HCT116 (cell line): ENCODE data around the gene CELF2.

Source experiments
- CEBPB ChIP-seq: IDR thresholded peaks from 2 replicates; pipeline ENCODE4 v1.6.1; 2012; ENCODE audit warnings: low read depth
- EZH2 ChIP-seq: fragments of 200-600 bp; sonication (generic); IDR thresholded peaks from 2 replicates; pipeline ENCODE4 v1.6.1; 2017; ENCODE audit warnings: antibody characterized with exemption, mixed run types
- EZH2phosphoT487 ChIP-seq: fragments of 200-600 bp; IDR thresholded peaks from 2 replicates; pipeline ENCODE4 v1.6.1; 2018; ENCODE audit warnings: antibody characterized with exemption, borderline replicate concordance
- JUND ChIP-seq: IDR thresholded peaks from 2 replicates; pipeline ENCODE4 v1.6.1; 2012
- POLR2A ChIP-seq: IDR thresholded peaks from 2 replicates; pipeline ENCODE4 v1.7.0; 2011; ENCODE audit warnings: borderline replicate concordance; ENCODE audit not compliant: insufficient read depth, insufficient read length; ENCODE audit errors: extremely low read depth
- POLR2AphosphoS5 ChIP-seq: IDR thresholded peaks from 2 replicates; pipeline ENCODE4 v1.6.1; 2011; ENCODE audit warnings: mild to moderate bottlenecking, low read depth, low read length, moderate library complexity
- RAD21 ChIP-seq: IDR thresholded peaks from 2 replicates; pipeline ENCODE4 v1.6.1; 2012; ENCODE audit warnings: low read depth, mild to moderate bottlenecking
- SIN3A ChIP-seq: IDR thresholded peaks from 2 replicates; pipeline ENCODE4 v1.6.1; 2012; ENCODE audit warnings: low read depth
- TCF7L2 ChIP-seq: IDR thresholded peaks from 2 replicates; pipeline ENCODE4 v1.7.0; 2011; ENCODE audit warnings: borderline replicate concordance, inconsistent platforms; ENCODE audit not compliant: insufficient read depth, insufficient read length; ENCODE audit errors: extremely low read depth
- TF ChIP-seq, protein P1 (sequence below), 3 experiments: fragments of 200-600 bp in 1 of 3; sonication (generic) in 1 of 3; IDR thresholded peaks in 2 of 3; conservative IDR thresholded peaks in 1 of 3; 2 replicates each; pipeline ENCODE4 v1.5.1; 2012 to 2017; ENCODE audit warnings: low read depth in 2 of 3, low read length in 2 of 3, antibody characterized with exemption in 1 of 3, borderline replicate concordance in 1 of 3, control low read depth in 1 of 3, mild to moderate bottlenecking in 1 of 3, mixed read lengths in 1 of 3, mixed run types in 1 of 3, moderate library complexity in 1 of 3; ENCODE audit not compliant: insufficient read depth in 1 of 3
- TF ChIP-seq, protein P2 (sequence below): IDR thresholded peaks from 2 replicates; pipeline ENCODE4 v1.6.1; 2012
- TF ChIP-seq, protein P3 (sequence below): IDR thresholded peaks from 2 replicates; pipeline ENCODE4 v1.6.1; 2012; ENCODE audit warnings: low read depth

DNA sequence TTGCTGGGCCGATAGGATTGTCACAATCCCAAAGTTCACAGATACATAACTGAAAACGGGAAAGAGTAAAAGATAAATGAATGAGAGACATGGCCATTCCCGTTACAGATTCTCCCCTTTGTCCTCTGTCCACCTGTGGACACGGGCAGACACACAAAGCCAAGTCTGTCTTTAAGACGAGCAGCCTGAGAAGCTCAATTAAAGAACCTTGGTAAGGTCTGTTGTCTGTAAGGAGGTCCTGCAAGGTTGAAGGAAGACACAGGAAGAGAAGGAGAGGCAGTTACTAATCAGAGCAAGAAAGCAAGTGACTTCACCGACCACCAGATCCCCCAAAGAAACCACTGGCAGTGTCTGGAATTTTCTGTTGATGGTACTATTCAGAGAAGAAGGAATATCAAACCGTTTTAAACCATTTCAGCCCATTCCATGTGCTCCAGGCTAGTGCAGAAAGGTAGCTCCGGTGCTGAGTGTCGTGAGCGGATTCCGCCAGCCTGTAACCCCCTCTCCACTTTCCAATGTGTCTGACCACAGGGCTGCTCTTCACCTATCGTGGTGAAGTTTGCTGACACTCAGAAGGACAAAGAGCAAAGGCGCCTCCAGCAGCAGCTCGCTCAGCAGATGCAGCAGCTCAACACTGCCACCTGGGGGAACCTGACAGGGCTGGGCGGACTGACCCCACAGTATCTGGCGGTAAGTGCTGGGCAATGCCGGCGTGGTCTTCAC is 252.6 kb downstream of the CELF2 start:
- TF ChIP-seq, protein P1, sequence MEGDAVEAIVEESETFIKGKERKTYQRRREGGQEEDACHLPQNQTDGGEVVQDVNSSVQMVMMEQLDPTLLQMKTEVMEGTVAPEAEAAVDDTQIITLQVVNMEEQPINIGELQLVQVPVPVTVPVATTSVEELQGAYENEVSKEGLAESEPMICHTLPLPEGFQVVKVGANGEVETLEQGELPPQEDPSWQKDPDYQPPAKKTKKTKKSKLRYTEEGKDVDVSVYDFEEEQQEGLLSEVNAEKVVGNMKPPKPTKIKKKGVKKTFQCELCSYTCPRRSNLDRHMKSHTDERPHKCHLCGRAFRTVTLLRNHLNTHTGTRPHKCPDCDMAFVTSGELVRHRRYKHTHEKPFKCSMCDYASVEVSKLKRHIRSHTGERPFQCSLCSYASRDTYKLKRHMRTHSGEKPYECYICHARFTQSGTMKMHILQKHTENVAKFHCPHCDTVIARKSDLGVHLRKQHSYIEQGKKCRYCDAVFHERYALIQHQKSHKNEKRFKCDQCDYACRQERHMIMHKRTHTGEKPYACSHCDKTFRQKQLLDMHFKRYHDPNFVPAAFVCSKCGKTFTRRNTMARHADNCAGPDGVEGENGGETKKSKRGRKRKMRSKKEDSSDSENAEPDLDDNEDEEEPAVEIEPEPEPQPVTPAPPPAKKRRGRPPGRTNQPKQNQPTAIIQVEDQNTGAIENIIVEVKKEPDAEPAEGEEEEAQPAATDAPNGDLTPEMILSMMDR (IDR thresholded peaks at IDR 0.05 in 2 of 3, conservative IDR thresholded peaks at IDR 0.05 in 1 of 3; ENCODE audit: borderline replicate concordance in 1 of 3, insufficient read depth in 1 of 3, low read depth in 2 of 3, low read length in 2 of 3), result peak; percentile 31 to 96 (median 90); a peak in 5 of 6 replicates
- TF ChIP-seq JUND (no peak), POLR2AphosphoS5 (no peak), EZH2phosphoT487 (no peak), EZH2 (no peak), RAD21 (peak; percentile 72), CEBPB (no peak), SIN3A (no peak), POLR2A (no peak), TCF7L2 (no peak)
- TF ChIP-seq, protein P2, sequence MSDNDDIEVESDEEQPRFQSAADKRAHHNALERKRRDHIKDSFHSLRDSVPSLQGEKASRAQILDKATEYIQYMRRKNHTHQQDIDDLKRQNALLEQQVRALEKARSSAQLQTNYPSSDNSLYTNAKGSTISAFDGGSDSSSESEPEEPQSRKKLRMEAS, result no peak
- TF ChIP-seq, protein P3, sequence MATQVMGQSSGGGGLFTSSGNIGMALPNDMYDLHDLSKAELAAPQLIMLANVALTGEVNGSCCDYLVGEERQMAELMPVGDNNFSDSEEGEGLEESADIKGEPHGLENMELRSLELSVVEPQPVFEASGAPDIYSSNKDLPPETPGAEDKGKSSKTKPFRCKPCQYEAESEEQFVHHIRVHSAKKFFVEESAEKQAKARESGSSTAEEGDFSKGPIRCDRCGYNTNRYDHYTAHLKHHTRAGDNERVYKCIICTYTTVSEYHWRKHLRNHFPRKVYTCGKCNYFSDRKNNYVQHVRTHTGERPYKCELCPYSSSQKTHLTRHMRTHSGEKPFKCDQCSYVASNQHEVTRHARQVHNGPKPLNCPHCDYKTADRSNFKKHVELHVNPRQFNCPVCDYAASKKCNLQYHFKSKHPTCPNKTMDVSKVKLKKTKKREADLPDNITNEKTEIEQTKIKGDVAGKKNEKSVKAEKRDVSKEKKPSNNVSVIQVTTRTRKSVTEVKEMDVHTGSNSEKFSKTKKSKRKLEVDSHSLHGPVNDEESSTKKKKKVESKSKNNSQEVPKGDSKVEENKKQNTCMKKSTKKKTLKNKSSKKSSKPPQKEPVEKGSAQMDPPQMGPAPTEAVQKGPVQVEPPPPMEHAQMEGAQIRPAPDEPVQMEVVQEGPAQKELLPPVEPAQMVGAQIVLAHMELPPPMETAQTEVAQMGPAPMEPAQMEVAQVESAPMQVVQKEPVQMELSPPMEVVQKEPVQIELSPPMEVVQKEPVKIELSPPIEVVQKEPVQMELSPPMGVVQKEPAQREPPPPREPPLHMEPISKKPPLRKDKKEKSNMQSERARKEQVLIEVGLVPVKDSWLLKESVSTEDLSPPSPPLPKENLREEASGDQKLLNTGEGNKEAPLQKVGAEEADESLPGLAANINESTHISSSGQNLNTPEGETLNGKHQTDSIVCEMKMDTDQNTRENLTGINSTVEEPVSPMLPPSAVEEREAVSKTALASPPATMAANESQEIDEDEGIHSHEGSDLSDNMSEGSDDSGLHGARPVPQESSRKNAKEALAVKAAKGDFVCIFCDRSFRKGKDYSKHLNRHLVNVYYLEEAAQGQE, result no peak
